Measurements from ENCODE around the gene SYNPO2. TPM values are rescaled to one million over a fixed set of nuclear protein-coding genes. Genes with fewer than 3 reads are reported as not detected.

SYNPO2 gene
- total RNA-seq, 4 donors from 2014 or later = 23.1 to 63.8 (median 42.4) TPM

- no peak for TF ChIP-seq CTCF (IDR thresholded peaks at IDR 0.05; ENCODE audit: low read depth)
These were observed 165.3 kb downstream of the SYNPO2 start for GRCh38 chr4:119053997-119054396.

GRCh38 chr4:119057417-119057816 is 168.8 kb downstream of the SYNPO2 start:
- no peak for TF ChIP-seq CTCF (IDR thresholded peaks at IDR 0.05; ENCODE audit: low read depth)

- no peak for TF ChIP-seq CTCF (IDR thresholded peaks at IDR 0.05; ENCODE audit: low read depth)
These were observed 170.6 kb downstream of the SYNPO2 start for GRCh38 chr4:119059221-119059620.

- TF ChIP-seq CTCF (IDR thresholded peaks at IDR 0.05; ENCODE audit: low read depth) = no peak
These were observed 179.9 kb downstream of the SYNPO2 start for GRCh38 chr4:119068529-119068962.

GRCh38 chr4:119070301-119070700 is 181.6 kb downstream of the SYNPO2 start:
- TF ChIP-seq CTCF (IDR thresholded peaks at IDR 0.05; ENCODE audit: low read depth) = no peak

GRCh38 chr4:119080721-119081541 is 192.3 kb downstream of the SYNPO2 start:
- no peak for TF ChIP-seq CTCF (IDR thresholded peaks at IDR 0.05; ENCODE audit: low read depth)

- TF ChIP-seq CTCF (IDR thresholded peaks at IDR 0.05; ENCODE audit: low read depth) = no peak
These were observed 192.8 kb downstream of the SYNPO2 start for GRCh38 chr4:119081542-119081859.

All from subcutaneous adipose tissue (tissue), 4 donors.